ENCODE data around the gene UVRAG. TPM values are rescaled to one million over a fixed set of nuclear protein-coding genes. Genes with fewer than 3 reads are reported as not detected.

Gene UVRAG
- polyA plus RNA-seq, 3 donors, result 3.8 to 19.2 (median 13.4) TPM

- 88 to 95% (median 90%) methylated on average over 9 of the region's 9 CpGs for WGBS, 3 donors
- H3K27ac ChIP-seq (ENCODE audit: low read depth, low read length), result no peak overlapping the region
Measured at GRCh38 chr11:75781831-75782230, 33.2 kb upstream of the UVRAG start.

- no peak overlapping the region for H3K27ac ChIP-seq (ENCODE audit: low read depth, low read length)
- 92 to 97% (median 96%) methylated on average over 4 of the region's 4 CpGs for WGBS, 3 donors
Measured at GRCh38 chr11:75782540-75783263, 32.3 kb upstream of the UVRAG start.

- no peak overlapping the region for H3K27ac ChIP-seq (ENCODE audit: low read depth, low read length)
- WGBS, 3 donors, result 87 to 88% (median 88%) methylated on average over 4 of the region's 4 CpGs
Measured at GRCh38 chr11:75783416-75784084, 31.5 kb upstream of the UVRAG start.

GRCh38 chr11:75784085-75784478, 30.9 kb upstream of the UVRAG start:
- H3K27ac ChIP-seq (ENCODE audit: low read depth, low read length), result no peak overlapping the region
- WGBS, 3 donors, result 59 to 100% (median 95%) methylated on average over 2 of the region's 2 CpGs

GRCh38 chr11:75784506-75784905, 30.5 kb upstream of the UVRAG start:
- H3K27ac ChIP-seq (ENCODE audit: low read depth, low read length), result no peak overlapping the region
- 93 to 100% (median 95%) methylated on average over 1 of the region's 1 CpG for WGBS, 3 donors

GRCh38 chr11:75785187-75785586, 29.8 kb upstream of the UVRAG start:
- 77 to 83% (median 80%) methylated on average over 4 of the region's 4 CpGs for WGBS, 3 donors
- no peak overlapping the region for H3K27ac ChIP-seq (ENCODE audit: low read depth, low read length)

GRCh38 chr11:75786101-75786736, 28.8 kb upstream of the UVRAG start:
- H3K27ac ChIP-seq (ENCODE audit: low read depth, low read length), result no peak overlapping the region
- WGBS, 3 donors, result 32 to 91% (median 91%) methylated on average over 8 of the region's 8 CpGs

- WGBS, 3 donors, result 91 to 94% (median 92%) methylated on average over 3 of the region's 3 CpGs
- H3K27ac ChIP-seq (ENCODE audit: low read depth, low read length), result no peak overlapping the region
Measured at GRCh38 chr11:75789521-75789920, 25.5 kb upstream of the UVRAG start.

GRCh38 chr11:75790986-75791385, 24.0 kb upstream of the UVRAG start:
- 88 to 94% (median 93%) methylated on average over 2 of the region's 2 CpGs for WGBS, 3 donors
- H3K27ac ChIP-seq (ENCODE audit: low read depth, low read length), result no peak overlapping the region

GRCh38 chr11:75792127-75792731, 22.8 kb upstream of the UVRAG start:
- H3K27ac ChIP-seq (ENCODE audit: low read depth, low read length), result no peak overlapping the region
- 88 to 95% (median 91%) methylated on average over 6 of the region's 6 CpGs for WGBS, 3 donors

GRCh38 chr11:75792997-75793800, 21.8 kb upstream of the UVRAG start:
- WGBS, 3 donors, result 80 to 82% (median 81%) methylated on average over 12 of the region's 12 CpGs
- H3K27ac ChIP-seq (ENCODE audit: low read depth, low read length), result no peak overlapping the region

- H3K27ac ChIP-seq (ENCODE audit: low read depth, low read length), result no peak overlapping the region
- 36 to 75% (median 66%) methylated on average over 2 of the region's 2 CpGs for WGBS, 3 donors
Measured at GRCh38 chr11:75793966-75794365, 21.0 kb upstream of the UVRAG start.

GRCh38 chr11:75795276-75796090, 19.5 kb upstream of the UVRAG start:
- 25 to 77% (median 72%) methylated on average over 4 of the region's 4 CpGs for WGBS, 3 donors
- H3K27ac ChIP-seq (ENCODE audit: low read depth, low read length), result no peak overlapping the region

- no peak overlapping the region for H3K27ac ChIP-seq (ENCODE audit: low read depth, low read length)
- WGBS, 3 donors, result 60 to 82% (median 75%) methylated on average over 2 of the region's 2 CpGs
Measured at GRCh38 chr11:75796091-75796435, 18.9 kb upstream of the UVRAG start.

GRCh38 chr11:75797116-75797515, 17.9 kb upstream of the UVRAG start:
- WGBS, 3 donors, result 89 to 92% (median 92%) methylated on average over 8 of the region's 8 CpGs
- H3K27ac ChIP-seq (ENCODE audit: low read depth, low read length), result no peak overlapping the region

GRCh38 chr11:75797792-75798191, 17.2 kb upstream of the UVRAG start:
- no peak overlapping the region for H3K27ac ChIP-seq (ENCODE audit: low read depth, low read length)

GRCh38 chr11:75800136-75800675, 14.8 kb upstream of the UVRAG start:
- 91 to 96% (median 91%) methylated on average over 8 of the region's 8 CpGs for WGBS, 3 donors
- no peak overlapping the region for H3K27ac ChIP-seq (ENCODE audit: low read depth, low read length)

More at GRCh38 chr11:75797792-75798191, 17.2 kb upstream of the UVRAG start:
- 94 to 100% (median 100%) methylated on average over 1 of the region's 1 CpG for WGBS, 3 donors

Data from adipose tissue (tissue), 3 donors.